Measurements from ENCODE around the gene GDF9. TPM values are rescaled to one million over a fixed set of nuclear protein-coding genes. Genes with fewer than 3 reads are reported as not detected.
A peak's percentile ranks its signal among the peaks of the same experiment; 100 is the strongest.

The GDF9 gene
- total RNA-seq, 1 experiment from 2014 or later: 0.42 TPM

GRCh38 chr5:132838516-132839282 is 27.6 kb downstream of the GDF9 start (continued):
- TF ChIP-seq ARID4B (CRISPR knock-in tag; IDR thresholded peaks at IDR 0.05; ENCODE audit: borderline replicate concordance) (no peak), GABPB1 (CRISPR knock-in tag; IDR thresholded peaks at IDR 0.05) (no peak), ZNF532 (CRISPR knock-in tag; IDR thresholded peaks at IDR 0.05; ENCODE audit: borderline replicate concordance) (no peak), HMGA2 (CRISPR knock-in tag; IDR thresholded peaks at IDR 0.05) (no peak), MYBL2 (CRISPR knock-in tag; IDR thresholded peaks at IDR 0.05) (no peak), PRDM15 (CRISPR knock-in tag; IDR thresholded peaks at IDR 0.05) (no peak), NFE2L1 (CRISPR knock-in tag; IDR thresholded peaks at IDR 0.05) (no peak)

- ATAC-seq: no peak
- POLR2A ChIA-PET: no interaction called here
- Mint-ChIP-seq H3K4me1 (no peaks in the 10 kb centered on the region), H3K27ac (no peak overlapping the region), H3K9me3 (no peaks in the 10 kb centered on the region), H3K27me3 (ENCODE audit: low read depth) (peaks cover 10% of the 10 kb centered on the region), H3K4me3 (no peak overlapping the region), H3K36me3 (no peaks in the 10 kb centered on the region)
- DNase-seq (ENCODE audit: low spot score): no peak
- TF ChIP-seq ZNF232 (CRISPR knock-in tag; IDR thresholded peaks at IDR 0.05) (no peak), GABPB1 (CRISPR knock-in tag; IDR thresholded peaks at IDR 0.05) (peak; percentile 59; the same call in 1 of the 2 replicates)
- CTCF ChIA-PET: no interaction called here
Observed at GRCh38 chr5:132837868-132838267, 28.4 kb downstream of the GDF9 start.

GRCh38 chr5:132836852-132837251 is 29.4 kb downstream of the GDF9 start:
- Mint-ChIP-seq H3K9me3 (no peaks in the 10 kb centered on the region), H3K4me3 (no peak overlapping the region), H3K36me3 (no peaks in the 10 kb centered on the region), H3K4me1 (no peaks in the 10 kb centered on the region), H3K27me3 (ENCODE audit: low read depth) (peaks cover 19% of the 10 kb centered on the region), H3K27ac (no peak overlapping the region)
- ATAC-seq (no peak), DNase-seq (ENCODE audit: low spot score) (no peak)
- POLR2A ChIA-PET: no interaction called here
- CTCF ChIA-PET: interaction anchor here (2.1 kb wide), 1 partner anchor 17 kb away, joined by 5 read pairs; no protein-coding TSS in a partner anchor
- TF ChIP-seq FOXK1 (CRISPR knock-in tag; IDR thresholded peaks at IDR 0.05) (no peak), ZNF317 (CRISPR knock-in tag; IDR thresholded peaks at IDR 0.05; ENCODE audit: borderline replicate concordance, low read depth) (no peak), ATF3 (CRISPR knock-in tag; conservative IDR thresholded peaks at IDR 0.05) (no peak), ETV6 (CRISPR knock-in tag; IDR thresholded peaks at IDR 0.05) (no peak), ZBTB43 (CRISPR knock-in tag; IDR thresholded peaks at IDR 0.05) (no peak), ZNF396 (CRISPR knock-in tag; IDR thresholded peaks at IDR 0.05; ENCODE audit: borderline replicate concordance) (no peak), NFATC4 (CRISPR knock-in tag; IDR thresholded peaks at IDR 0.05) (no peak), IRF2 (CRISPR knock-in tag; IDR thresholded peaks at IDR 0.05; ENCODE audit: borderline replicate concordance, low read depth) (no peak)
